ENCODE data around the gene CIART. TPM values are rescaled to one million over a fixed set of nuclear protein-coding genes. Genes with fewer than 3 reads are reported as not detected.

Gene CIART
- total RNA-seq, 1 experiment from 2014 or later: 0.42 TPM

DNA sequence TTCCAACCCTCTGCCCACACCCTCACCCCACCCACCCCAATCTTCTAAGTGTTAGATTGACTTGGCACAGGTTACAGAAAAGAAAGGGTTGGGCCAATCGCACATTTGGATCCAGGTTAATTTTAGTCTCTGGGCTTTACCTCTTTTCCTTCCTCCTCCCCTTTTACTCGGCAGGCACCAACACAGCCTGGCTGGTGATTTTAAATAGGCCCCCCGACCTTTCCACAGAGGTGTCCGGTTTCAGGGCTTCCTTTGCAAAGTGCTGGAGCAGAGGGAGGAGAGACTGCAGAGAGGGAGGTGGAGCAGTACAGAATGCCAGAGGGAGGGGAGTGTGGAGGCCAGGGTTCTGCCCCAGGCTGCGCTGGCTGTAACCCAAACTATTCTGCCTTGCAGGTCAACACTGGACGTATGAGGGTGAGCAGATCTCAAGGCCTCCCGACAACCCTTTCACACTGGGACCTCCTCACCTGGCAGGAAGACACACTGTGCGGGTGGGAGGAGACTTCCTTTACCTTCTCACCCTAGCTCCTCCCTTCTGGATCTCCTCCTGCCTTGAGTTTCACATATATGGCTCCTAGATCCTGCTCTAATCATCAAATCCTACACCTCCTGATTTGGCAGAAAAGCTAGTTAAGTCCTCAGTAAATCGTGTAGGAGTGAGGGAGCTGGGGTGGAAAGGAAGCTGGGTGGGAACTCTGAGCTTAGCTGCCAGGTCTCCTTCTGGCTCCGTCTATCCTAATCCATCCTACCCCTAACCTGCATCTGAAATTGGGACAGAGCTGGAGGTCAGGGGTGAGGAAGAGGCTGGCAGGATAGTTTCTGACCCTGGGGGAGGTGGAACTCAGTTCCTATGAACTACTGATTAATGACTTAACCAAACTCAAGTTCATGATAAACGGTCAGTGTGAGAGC lies 22.3 kb upstream of the CIART start:
- DNase-seq: peak; percentile 63
- intact Hi-C loops (cut with micrococcal nuclease; ENCODE audit: unreplicated experiment): loop anchor here (5.0 to 10.0 kb wide), 2 partner anchors 62 to 275 kb away; partner anchors contain the start of gene PRPF3
- CTCF ChIA-PET: interaction anchor here (0.9 to 2.1 kb wide), 3 partner anchors 9 to 21 kb away, joined by 3 to 10 read pairs (median 5); partner anchors contain the start of gene APH1A
- no TSS peak for BruUV-seq (replicated peaks)
- Mint-ChIP-seq H3K27me3 (ENCODE audit: unreplicated experiment) (peaks cover 28% of the 10 kb centered on the region), H3K4me3 (ENCODE audit: low read depth, unreplicated experiment) (peak overlapping the region; percentile 49), H3K4me1 (ENCODE audit: low read depth, unreplicated experiment) (peaks cover 78% of the 10 kb centered on the region), H3K27ac (ENCODE audit: unreplicated experiment) (peak overlapping the region; percentile 77), H3K36me3 (ENCODE audit: insufficient read depth, unreplicated experiment) (peaks cover 20% of the 10 kb centered on the region), H3K9me3 (ENCODE audit: low read depth, unreplicated experiment) (no peaks in the 10 kb centered on the region)
- TF ChIP-seq, protein P1, sequence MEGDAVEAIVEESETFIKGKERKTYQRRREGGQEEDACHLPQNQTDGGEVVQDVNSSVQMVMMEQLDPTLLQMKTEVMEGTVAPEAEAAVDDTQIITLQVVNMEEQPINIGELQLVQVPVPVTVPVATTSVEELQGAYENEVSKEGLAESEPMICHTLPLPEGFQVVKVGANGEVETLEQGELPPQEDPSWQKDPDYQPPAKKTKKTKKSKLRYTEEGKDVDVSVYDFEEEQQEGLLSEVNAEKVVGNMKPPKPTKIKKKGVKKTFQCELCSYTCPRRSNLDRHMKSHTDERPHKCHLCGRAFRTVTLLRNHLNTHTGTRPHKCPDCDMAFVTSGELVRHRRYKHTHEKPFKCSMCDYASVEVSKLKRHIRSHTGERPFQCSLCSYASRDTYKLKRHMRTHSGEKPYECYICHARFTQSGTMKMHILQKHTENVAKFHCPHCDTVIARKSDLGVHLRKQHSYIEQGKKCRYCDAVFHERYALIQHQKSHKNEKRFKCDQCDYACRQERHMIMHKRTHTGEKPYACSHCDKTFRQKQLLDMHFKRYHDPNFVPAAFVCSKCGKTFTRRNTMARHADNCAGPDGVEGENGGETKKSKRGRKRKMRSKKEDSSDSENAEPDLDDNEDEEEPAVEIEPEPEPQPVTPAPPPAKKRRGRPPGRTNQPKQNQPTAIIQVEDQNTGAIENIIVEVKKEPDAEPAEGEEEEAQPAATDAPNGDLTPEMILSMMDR (IDR thresholded peaks at IDR 0.05; ENCODE audit: unreplicated experiment): no peak

DNA sequence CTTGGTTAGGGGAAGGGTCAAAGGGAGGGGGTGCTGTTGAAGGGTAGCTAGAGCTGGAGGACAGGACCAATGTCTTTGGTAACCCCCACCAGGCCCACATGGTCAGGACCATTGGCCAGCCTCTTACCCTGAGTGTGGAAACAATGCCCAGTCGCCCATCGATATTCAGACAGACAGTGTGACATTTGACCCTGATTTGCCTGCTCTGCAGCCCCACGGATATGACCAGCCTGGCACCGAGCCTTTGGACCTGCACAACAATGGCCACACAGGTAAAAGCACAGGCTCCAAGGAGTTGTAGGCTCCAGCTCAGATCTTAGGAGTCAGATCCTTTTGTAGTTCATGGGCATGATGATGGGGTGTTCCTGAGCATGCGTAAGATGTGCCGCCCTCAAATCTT lies 21.0 kb upstream of the CIART start:
- H3K9me3 Mint-ChIP-seq (ENCODE audit: low read depth, unreplicated experiment): no peaks in the 10 kb centered on the region
- H3K4me1 Mint-ChIP-seq (ENCODE audit: low read depth, unreplicated experiment): peaks cover 64% of the 10 kb centered on the region
- CTCF ChIA-PET: interaction anchor here (1.6 kb wide), 1 partner anchor 9 kb away, joined by 5 read pairs; no protein-coding TSS in a partner anchor
- TF ChIP-seq, protein P1 (IDR thresholded peaks at IDR 0.05; ENCODE audit: unreplicated experiment): no peak
- peaks cover 28% of the 10 kb centered on the region for H3K27me3 Mint-ChIP-seq (ENCODE audit: unreplicated experiment)
- peak overlapping the region; percentile 77 for H3K27ac Mint-ChIP-seq (ENCODE audit: unreplicated experiment)
- no peak overlapping the region for H3K4me3 Mint-ChIP-seq (ENCODE audit: low read depth, unreplicated experiment)
- BruUV-seq (replicated peaks): no TSS peak
- no peak for DNase-seq
- peaks cover 20% of the 10 kb centered on the region for H3K36me3 Mint-ChIP-seq (ENCODE audit: insufficient read depth, unreplicated experiment)
- intact Hi-C loops (cut with micrococcal nuclease; ENCODE audit: unreplicated experiment): no loop called here

DNA sequence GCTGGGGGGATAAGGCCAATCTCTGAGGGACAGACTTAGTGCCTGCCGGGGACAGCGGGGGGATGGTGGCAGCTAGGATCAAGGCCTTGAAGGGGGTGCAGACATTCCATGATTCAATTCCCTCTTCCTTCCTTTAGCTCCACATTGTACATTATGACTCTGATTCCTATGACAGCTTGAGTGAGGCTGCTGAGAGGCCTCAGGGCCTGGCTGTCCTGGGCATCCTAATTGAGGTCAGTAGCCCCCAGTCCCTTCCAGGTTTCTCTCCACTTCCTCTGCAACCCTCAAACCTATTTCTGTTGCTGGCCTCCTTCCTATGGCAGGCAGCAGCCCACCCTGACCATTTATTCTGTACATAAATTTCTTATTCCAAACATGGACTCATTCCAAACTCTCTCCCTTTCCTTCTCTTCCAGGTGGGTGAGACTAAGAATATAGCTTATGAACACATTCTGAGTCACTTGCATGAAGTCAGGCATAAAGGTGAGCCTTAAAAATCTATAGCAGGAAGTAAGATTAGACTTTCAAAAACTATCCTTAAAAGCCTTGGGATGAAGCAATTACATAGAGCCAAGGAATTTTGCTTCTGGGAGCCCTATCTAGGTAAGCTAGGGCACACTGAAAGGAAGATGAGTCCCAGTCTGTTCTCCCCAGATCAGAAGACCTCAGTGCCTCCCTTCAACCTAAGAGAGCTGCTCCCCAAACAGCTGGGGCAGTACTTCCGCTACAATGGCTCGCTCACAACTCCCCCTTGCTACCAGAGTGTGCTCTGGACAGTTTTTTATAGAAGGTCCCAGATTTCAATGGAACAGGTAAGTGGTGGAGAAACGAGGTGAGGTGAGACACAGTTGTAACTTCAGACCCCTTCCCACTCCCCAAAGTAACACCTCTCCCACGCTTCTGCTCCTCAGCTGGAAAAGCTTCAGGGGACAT lies 19.7 kb upstream of the CIART start:
- Mint-ChIP-seq H3K27ac (ENCODE audit: unreplicated experiment) (peak overlapping the region; percentile 77), H3K9me3 (ENCODE audit: low read depth, unreplicated experiment) (no peaks in the 10 kb centered on the region), H3K4me1 (ENCODE audit: low read depth, unreplicated experiment) (peaks cover 65% of the 10 kb centered on the region), H3K4me3 (ENCODE audit: low read depth, unreplicated experiment) (peak overlapping the region; percentile 15), H3K27me3 (ENCODE audit: unreplicated experiment) (peaks cover 17% of the 10 kb centered on the region), H3K36me3 (ENCODE audit: insufficient read depth, unreplicated experiment) (peaks cover 25% of the 10 kb centered on the region)
- DNase-seq: peak; percentile 30
- intact Hi-C loops (cut with micrococcal nuclease; ENCODE audit: unreplicated experiment): loop anchor here (1.0 kb wide), 1 partner anchor 225 kb away; the partner anchor contains the start of gene TARS2
- CTCF ChIA-PET: interaction anchor here (0.6 to 1.3 kb wide), 7 partner anchors 8 to 19 kb away, joined by 3 to 5 read pairs (median 4); no protein-coding TSS in a partner anchor
- TF ChIP-seq, protein P1 (IDR thresholded peaks at IDR 0.05; ENCODE audit: unreplicated experiment): no peak
- TSS peak; percentile 85 for BruUV-seq (replicated peaks)

DNA sequence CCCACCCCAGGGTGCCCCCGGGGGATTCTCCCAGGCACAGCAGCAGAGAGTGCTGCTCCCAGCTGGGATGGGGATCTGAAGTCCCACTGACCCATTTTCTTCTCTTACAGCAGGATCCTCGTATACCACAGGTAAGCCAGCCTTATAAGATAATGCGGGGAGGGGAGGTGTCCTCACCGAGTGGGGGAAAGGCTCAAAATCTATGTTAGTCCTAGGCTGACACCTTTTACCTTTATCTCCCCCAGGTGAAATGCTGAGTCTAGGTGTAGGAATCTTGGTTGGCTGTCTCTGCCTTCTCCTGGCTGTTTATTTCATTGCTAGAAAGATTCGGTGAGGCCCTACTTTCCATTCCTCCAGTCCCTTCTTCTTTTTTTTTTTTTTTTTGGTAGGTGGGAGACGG lies 18.8 kb upstream of the CIART start:
- intact Hi-C loops (cut with micrococcal nuclease; ENCODE audit: unreplicated experiment): no loop called here
- peaks cover 8% of the 10 kb centered on the region for H3K27me3 Mint-ChIP-seq (ENCODE audit: unreplicated experiment)
- peaks cover 67% of the 10 kb centered on the region for H3K4me1 Mint-ChIP-seq (ENCODE audit: low read depth, unreplicated experiment)
- no TSS peak for BruUV-seq (replicated peaks)
- peaks cover 34% of the 10 kb centered on the region for H3K36me3 Mint-ChIP-seq (ENCODE audit: insufficient read depth, unreplicated experiment)
- H3K9me3 Mint-ChIP-seq (ENCODE audit: low read depth, unreplicated experiment): no peaks in the 10 kb centered on the region
- DNase-seq: no peak
- TF ChIP-seq, protein P1 (IDR thresholded peaks at IDR 0.05; ENCODE audit: unreplicated experiment): no peak
- no peak overlapping the region for H3K4me3 Mint-ChIP-seq (ENCODE audit: low read depth, unreplicated experiment)
- H3K27ac Mint-ChIP-seq (ENCODE audit: unreplicated experiment): peak overlapping the region; percentile 77
- CTCF ChIA-PET: interaction anchor here (0.6 to 1.3 kb wide), 4 partner anchors 9 to 303 kb away, joined by 3 to 5 read pairs (median 4); partner anchors contain the start of gene C1orf54
